Thoracic aorta (tissue), 2 donors: ENCODE results near the gene CD300A. TPM values are rescaled to one million over a fixed set of nuclear protein-coding genes. Genes with fewer than 3 reads are reported as not detected.

Experiments
- ATAC-seq: fragments of 150-250 bp; one replicate; pipeline ENCODE4 v1.8.0; 2017; ENCODE audit warnings: low read depth; ENCODE audit not compliant: insufficient number of reproducible peaks, low FRiP score
- DNase-seq: peaks from one replicate; pipeline ENCODE4 v3.0.0-alpha.2; 2020; ENCODE audit warnings: low spot score
- H3K27ac ChIP-seq, 2 donors: fragments of 200-600 bp; sonication (generic); 1 replicate in 1 of 2; 2 replicates in 1 of 2; pipeline ENCODE4 v1.5.1; 2016; ENCODE audit warnings: mild to moderate bottlenecking in 2 of 2, moderate library complexity in 2 of 2
- H3K27me3 ChIP-seq: fragments of 200-600 bp; sonication (generic); replicated peaks from 2 replicates; pipeline ENCODE4 v1.6.0; 2016; ENCODE audit warnings: mild to moderate bottlenecking; ENCODE audit not compliant: insufficient read depth
- H3K36me3 ChIP-seq: fragments of 200-600 bp; sonication (generic); one replicate; pipeline ENCODE4 v1.5.1; 2016
- H3K4me1 ChIP-seq, 2 donors: fragments of 200-600 bp; sonication (generic); 1 replicate in 1 of 2; 2 replicates in 1 of 2; pipeline versions ENCODE4 v1.5.1 to v1.6.0; 2016; ENCODE audit warnings: low read depth in 2 of 2, mild to moderate bottlenecking in 1 of 2; ENCODE audit not compliant: control insufficient read depth in 1 of 2
- H3K4me3 ChIP-seq: fragments of 200-600 bp; sonication (generic); 2 replicates; pipeline ENCODE4 v1.5.1; 2016; ENCODE audit warnings: mild to moderate bottlenecking
- H3K9me3 ChIP-seq: fragments of 200-600 bp; sonication (generic); 2 replicates; pipeline ENCODE4 v1.5.1; 2016
- total RNA-seq, 2 donors: library from RNA; depleted of rRNA; stranded (reverse); fragments of >200 nt; gene quantifications; one replicate each; pipeline versions ENCODE4 v1.1.0 to v1.2.3, GENCODE V29; 2016
- TF ChIP-seq, protein P1 (sequence below): fragments of 200-600 bp; sonication (generic); IDR thresholded peaks from one replicate; pipeline ENCODE4 v1.5.1; 2019; ENCODE audit warnings: antibody characterized with exemption

The CD300A gene
- total RNA-seq, 2 donors from 2014 or later, result 7.7 to 8.0 TPM

DNA sequence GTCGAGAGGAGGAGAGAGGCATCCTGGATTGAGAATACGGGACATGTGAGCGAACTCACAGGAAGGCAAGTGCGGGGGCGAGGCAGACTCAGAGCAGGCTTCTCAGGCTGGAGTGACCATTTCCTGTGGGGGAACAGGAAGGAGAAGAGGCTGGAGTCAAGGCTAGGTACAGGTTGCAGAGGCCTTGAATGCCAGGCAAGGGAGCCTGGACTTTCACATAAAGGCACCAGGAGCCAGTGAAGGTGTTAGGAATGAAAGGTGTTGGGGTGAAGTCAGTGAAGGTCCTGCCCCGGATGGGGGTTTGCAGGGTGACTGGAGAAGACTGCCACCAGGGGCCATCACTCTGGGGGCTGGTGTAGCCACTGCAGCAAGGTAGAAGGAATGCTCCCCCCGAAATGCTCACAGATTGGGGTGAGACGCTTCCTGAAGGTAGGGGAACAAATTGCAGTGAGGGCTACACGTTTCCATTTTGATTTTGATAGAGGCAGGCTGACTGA, 39.8 kb upstream of the CD300A start:
- no peak for ATAC-seq
- peak overlapping the region; percentile 65 to 99 for H3K27ac ChIP-seq
- no peaks in the 10 kb centered on the region for H3K27me3 ChIP-seq
- DNase-seq, result no peak
- TF ChIP-seq, protein P1, sequence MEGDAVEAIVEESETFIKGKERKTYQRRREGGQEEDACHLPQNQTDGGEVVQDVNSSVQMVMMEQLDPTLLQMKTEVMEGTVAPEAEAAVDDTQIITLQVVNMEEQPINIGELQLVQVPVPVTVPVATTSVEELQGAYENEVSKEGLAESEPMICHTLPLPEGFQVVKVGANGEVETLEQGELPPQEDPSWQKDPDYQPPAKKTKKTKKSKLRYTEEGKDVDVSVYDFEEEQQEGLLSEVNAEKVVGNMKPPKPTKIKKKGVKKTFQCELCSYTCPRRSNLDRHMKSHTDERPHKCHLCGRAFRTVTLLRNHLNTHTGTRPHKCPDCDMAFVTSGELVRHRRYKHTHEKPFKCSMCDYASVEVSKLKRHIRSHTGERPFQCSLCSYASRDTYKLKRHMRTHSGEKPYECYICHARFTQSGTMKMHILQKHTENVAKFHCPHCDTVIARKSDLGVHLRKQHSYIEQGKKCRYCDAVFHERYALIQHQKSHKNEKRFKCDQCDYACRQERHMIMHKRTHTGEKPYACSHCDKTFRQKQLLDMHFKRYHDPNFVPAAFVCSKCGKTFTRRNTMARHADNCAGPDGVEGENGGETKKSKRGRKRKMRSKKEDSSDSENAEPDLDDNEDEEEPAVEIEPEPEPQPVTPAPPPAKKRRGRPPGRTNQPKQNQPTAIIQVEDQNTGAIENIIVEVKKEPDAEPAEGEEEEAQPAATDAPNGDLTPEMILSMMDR, result no peak
- no peaks in the 10 kb centered on the region for H3K36me3 ChIP-seq
- H3K4me3 ChIP-seq, result no peak overlapping the region
- H3K4me1 ChIP-seq, result peaks cover 12 to 36% of the 10 kb centered on the region in 2 donors
- no peaks in the 10 kb centered on the region for H3K9me3 ChIP-seq

DNA sequence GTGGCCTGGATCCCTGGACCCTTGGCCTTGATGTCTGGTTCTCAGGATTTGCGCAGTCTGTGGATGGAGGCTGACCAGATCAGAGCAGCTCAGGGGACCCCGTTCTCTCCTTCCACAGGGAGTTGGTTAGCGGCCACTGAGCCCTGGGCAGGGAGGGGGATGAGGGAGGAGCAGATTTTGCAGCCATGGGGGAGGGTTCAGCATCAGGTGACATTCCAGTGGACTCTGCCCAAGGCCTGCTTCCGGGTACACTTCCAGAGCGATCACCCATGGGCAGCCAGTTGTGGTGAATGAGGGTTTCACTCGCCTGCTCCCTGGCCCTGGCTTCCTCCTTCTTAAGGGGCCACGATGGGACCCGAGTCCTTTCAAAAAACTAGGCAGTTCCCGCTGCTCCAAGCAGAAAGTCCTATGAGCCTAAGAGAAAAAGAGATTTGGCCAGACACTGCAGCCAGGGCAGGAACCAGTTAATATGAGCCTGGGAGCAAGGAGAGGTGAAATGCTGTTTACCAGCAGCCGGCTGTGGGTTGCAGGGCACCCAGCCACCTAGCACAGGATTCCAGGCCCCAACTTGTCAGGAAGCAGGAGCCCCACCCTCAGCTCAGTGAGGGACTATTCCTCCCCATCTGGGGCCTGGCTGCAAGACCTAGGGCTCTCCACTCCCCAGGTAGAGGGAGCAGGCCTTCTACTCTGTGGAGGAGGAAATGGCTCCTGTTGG, 39.2 kb upstream of the CD300A start:
- DNase-seq (no peak), ATAC-seq (no peak)
- no peaks in the 10 kb centered on the region for H3K9me3 ChIP-seq
- peak overlapping the region; percentile 65 to 99 for H3K27ac ChIP-seq
- H3K4me3 ChIP-seq, result no peak overlapping the region
- H3K36me3 ChIP-seq, result no peaks in the 10 kb centered on the region
- TF ChIP-seq, protein P1, result no peak
- H3K4me1 ChIP-seq, result peaks cover 12 to 36% of the 10 kb centered on the region in 2 donors
- H3K27me3 ChIP-seq, result no peaks in the 10 kb centered on the region

DNA sequence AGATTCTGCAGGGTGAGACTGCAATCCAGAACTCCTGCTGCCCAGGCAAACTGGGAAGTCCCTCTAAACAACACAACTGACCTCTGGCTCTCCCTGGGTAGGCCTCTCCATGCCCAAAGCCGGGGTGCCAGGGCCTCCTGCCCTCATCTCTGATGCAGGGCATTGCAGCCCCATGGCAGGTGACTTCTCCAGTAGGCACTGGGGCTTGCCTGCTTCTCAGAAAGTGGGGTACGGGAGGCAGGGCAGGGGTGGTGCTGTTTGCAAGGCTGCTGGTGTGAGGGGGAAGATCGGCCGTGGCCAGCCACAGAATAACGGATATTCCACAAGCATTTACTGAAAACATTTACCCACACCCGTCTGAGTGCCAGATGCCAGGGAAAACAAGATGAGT, 38.7 kb upstream of the CD300A start:
- Histone ChIP-seq H3K27ac (peak overlapping the region; percentile 65 to 99), H3K27me3 (no peaks in the 10 kb centered on the region), H3K36me3 (no peaks in the 10 kb centered on the region), H3K4me1 (peaks cover 12 to 36% of the 10 kb centered on the region in 2 donors), H3K9me3 (no peaks in the 10 kb centered on the region), H3K4me3 (no peak overlapping the region)
- DNase-seq (no peak), ATAC-seq (no peak)
- TF ChIP-seq, protein P1, result no peak

DNA sequence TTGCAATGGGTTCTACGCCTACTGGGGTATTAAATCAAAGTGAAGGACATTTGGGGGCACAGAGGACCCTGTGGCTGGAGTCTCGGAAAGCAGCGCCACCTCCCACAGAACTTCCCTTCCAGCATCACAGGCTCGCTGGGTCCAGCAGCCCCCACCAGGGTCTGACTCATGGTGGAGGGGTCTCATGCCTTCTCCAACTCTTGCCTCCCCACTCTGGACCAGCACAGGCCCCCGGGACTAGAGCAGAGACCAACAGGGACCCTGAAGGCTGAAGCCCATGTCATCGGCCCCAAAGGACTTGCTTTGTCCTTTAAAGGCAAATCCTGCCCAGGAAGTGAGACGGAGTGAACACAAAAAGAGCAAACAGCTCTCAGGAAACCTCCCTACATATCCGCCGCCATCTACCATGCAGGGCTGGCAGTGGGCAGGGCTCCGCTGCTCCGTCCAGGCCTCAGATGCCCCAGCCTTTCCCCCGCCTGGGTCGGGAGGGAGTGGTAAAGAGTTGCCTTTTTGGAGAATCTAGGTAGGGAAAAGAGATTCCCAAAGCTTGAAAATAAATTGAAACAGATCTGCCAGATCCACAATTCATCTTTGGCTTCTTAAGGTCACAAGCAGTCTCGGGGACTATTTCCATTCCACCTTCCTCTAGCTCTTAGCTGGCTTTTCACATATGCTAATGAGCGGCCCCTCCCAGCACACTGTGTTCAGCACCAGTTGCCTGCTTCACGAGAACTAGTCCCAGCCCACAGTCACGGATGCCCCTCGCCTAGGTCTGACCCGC, 36.6 kb upstream of the CD300A start:
- peak; percentile 3 for ATAC-seq
- H3K4me1 ChIP-seq, result peaks cover 12 to 50% of the 10 kb centered on the region in 2 donors
- DNase-seq, result no peak
- H3K27ac ChIP-seq, result peak overlapping the region; percentile 99
- no peaks in the 10 kb centered on the region for H3K36me3 ChIP-seq
- H3K27me3 ChIP-seq, result no peaks in the 10 kb centered on the region
- TF ChIP-seq, protein P1, result no peak
- H3K9me3 ChIP-seq, result no peaks in the 10 kb centered on the region
- H3K4me3 ChIP-seq, result peak overlapping the region; percentile 78

DNA sequence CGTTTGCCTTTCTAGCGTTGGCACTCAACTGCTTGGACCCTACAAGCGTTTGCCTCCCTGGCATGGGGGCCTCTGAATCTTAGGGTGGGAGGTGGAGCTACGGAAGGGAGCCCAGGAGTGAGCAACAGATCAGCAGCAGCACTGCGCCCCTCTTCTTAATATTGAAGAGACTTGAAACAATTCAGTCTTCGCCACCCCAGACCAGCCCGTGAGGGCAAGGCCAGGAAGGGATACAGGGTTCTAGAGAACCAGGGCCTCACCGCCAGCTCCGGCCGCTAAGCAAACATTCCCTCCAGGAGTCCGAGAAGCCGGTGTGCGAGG, 36.1 kb upstream of the CD300A start:
- TF ChIP-seq, protein P1, result no peak

More for the DNA sequence above, 36.1 kb upstream of the CD300A start:
- Histone ChIP-seq H3K27me3 (no peaks in the 10 kb centered on the region), H3K4me3 (peak overlapping the region; percentile 78), H3K36me3 (no peaks in the 10 kb centered on the region), H3K4me1 (peaks cover 12 to 55% of the 10 kb centered on the region in 2 donors), H3K9me3 (no peaks in the 10 kb centered on the region), H3K27ac (peak overlapping the region; percentile 99)
- ATAC-seq, result peak; percentile 3
- DNase-seq, result no peak
